H1 (cell line): Measurements from ENCODE around the gene VSIG2. TPM values are rescaled to one million over a fixed set of nuclear protein-coding genes. Genes with fewer than 3 reads are reported as not detected.

Experiments used
- CTCF ChIA-PET: fragments of 300-600 bp; sonication (Branson Sonifier 250); formaldehyde crosslinking; loops from one replicate; lab custom pipeline; 2021; ENCODE audit not compliant: partially characterized antibody; lab: Charles Lee
- POLR2A ChIA-PET: fragments of 300-600 bp; sonication (Branson Sonifier 250); formaldehyde crosslinking; loops from one replicate; lab custom pipeline; 2021; ENCODE audit warnings: inconsistent platforms; ENCODE audit not compliant: partially characterized antibody; lab: Charles Lee
- DNase-seq, 2 experiments: peaks; one replicate each; pipeline versions ENCODE4 v3.0.0 to v3.0.0-alpha.2; 2010 to 2022; ENCODE audit warnings: low spot score in 2 of 2, low read depth in 1 of 2, mixed read lengths in 1 of 2
- FAIRE-seq: peaks from 2 replicates; lab custom pipeline; 2011; peaks lifted over from hg19 to GRCh38; lab: Jason Lieb, UNC
- H2AFZ ChIP-seq: 2 replicates; pipeline ENCODE4 v1.8.1; 2012; ENCODE audit warnings: low read length, inconsistent platforms
- H2AK5ac ChIP-seq: 2 replicates; pipeline ENCODE4 v1.6.1; 2013; ENCODE audit warnings: low read depth, low read length
- H2BK120ac ChIP-seq: replicated peaks from 2 replicates; pipeline ENCODE3; 2013; ENCODE audit warnings: low read depth, low read length, inconsistent platforms
- H2BK12ac ChIP-seq: 2 replicates; pipeline ENCODE4 v1.6.1; 2013; ENCODE audit warnings: low read depth, low read length
- H2BK15ac ChIP-seq: 2 replicates; pipeline ENCODE4 v1.6.1; 2013; ENCODE audit warnings: low read length
- H2BK20ac ChIP-seq: 2 replicates; pipeline ENCODE4 v1.6.1; 2013; ENCODE audit warnings: low read length
- H2BK5ac ChIP-seq: 2 replicates; pipeline ENCODE4 v1.6.1; 2013; ENCODE audit warnings: low read depth, low read length
- H3K14ac ChIP-seq: 2 replicates; pipeline ENCODE4 v1.6.1; 2013; ENCODE audit warnings: inconsistent platforms; ENCODE audit not compliant: insufficient read length
- H3K18ac ChIP-seq: 2 replicates; pipeline ENCODE4 v1.6.1; 2013; ENCODE audit warnings: low read length; ENCODE audit errors: extremely low read depth
- H3K23ac ChIP-seq: 2 replicates; pipeline ENCODE4 v1.6.1; 2013; ENCODE audit warnings: inconsistent platforms; ENCODE audit not compliant: insufficient read length
- H3K23me2 ChIP-seq: 2 replicates; pipeline ENCODE4 v1.6.1; 2013; ENCODE audit warnings: low read depth, low read length
- H3K27ac ChIP-seq: 2 replicates; pipeline ENCODE4 v1.6.1; 2011; ENCODE audit warnings: low read depth, low read length, inconsistent platforms
- H3K27me3 ChIP-seq, 4 experiments: replicated peaks in 1 of 4; 1 replicate in 1 of 4; 2 replicates in 3 of 4; pipeline versions ENCODE4 v1.6.1 to v1.8.1; 2011 to 2013; ENCODE audit warnings: low read length in 3 of 4, mild to moderate bottlenecking in 3 of 4, inconsistent platforms in 2 of 4, mixed read lengths in 2 of 4, moderate library complexity in 1 of 4; ENCODE audit not compliant: control insufficient read depth in 3 of 4, insufficient read depth in 3 of 4; ENCODE audit errors: extremely low read depth in 1 of 4
- H3K36me3 ChIP-seq, 4 experiments: 2 replicates each; pipeline versions ENCODE4 v1.6.1 to v1.8.1; 2011 to 2013; ENCODE audit warnings: mild to moderate bottlenecking in 4 of 4, low read length in 3 of 4, moderate library complexity in 2 of 4, control low read depth in 1 of 4, inconsistent platforms in 1 of 4; ENCODE audit not compliant: insufficient read depth in 4 of 4, control insufficient read depth in 2 of 4
- H3K4ac ChIP-seq: replicated peaks from 2 replicates; pipeline ENCODE3; 2013; ENCODE audit warnings: low read length, low read depth, mixed read lengths, inconsistent platforms; ENCODE audit not compliant: insufficient read length
- H3K4me1 ChIP-seq, 4 experiments: replicated peaks in 1 of 4; 1 replicate in 1 of 4; 2 replicates in 3 of 4; pipeline versions ENCODE4 v1.6.1 to v1.8.1; 2011 to 2013; ENCODE audit warnings: low read length in 3 of 4, inconsistent platforms in 2 of 4, mixed read lengths in 1 of 4; ENCODE audit not compliant: insufficient read depth in 4 of 4, control insufficient read depth in 3 of 4
- H3K4me2 ChIP-seq, 2 experiments: 2 replicates each; pipeline versions ENCODE4 v1.6.1 to v1.8.1; 2011 to 2013; ENCODE audit warnings: low read depth in 2 of 2, low read length in 2 of 2, control low read depth in 1 of 2, inconsistent platforms in 1 of 2, mild to moderate bottlenecking in 1 of 2; ENCODE audit not compliant: insufficient read depth in 1 of 2
- H3K4me3 ChIP-seq, 4 experiments: fragments of 200-600, 300-600 bp in 1 of 4; sonication (generic), shearing (Covaris generic), sonication (Bioruptor Twin) in 1 of 4; 2 replicates each; pipeline versions ENCODE4 v1.5.1 to v1.8.1; 2011 to 2016; ENCODE audit warnings: low read length in 4 of 4, low read depth in 3 of 4, control low read depth in 2 of 4, inconsistent platforms in 2 of 4, mild to moderate bottlenecking in 2 of 4, mixed read lengths in 1 of 4, moderate library complexity in 1 of 4; ENCODE audit not compliant: insufficient read depth in 2 of 4; ENCODE audit errors: extremely low read depth in 1 of 4
- H3K56ac ChIP-seq: replicated peaks from 2 replicates; pipeline ENCODE3; 2013; ENCODE audit warnings: low read depth, mild to moderate bottlenecking, mixed read lengths, low read length, inconsistent platforms; ENCODE audit not compliant: insufficient read length
- H3K79me1 ChIP-seq: 2 replicates; pipeline ENCODE4 v1.6.1; 2013; ENCODE audit warnings: low read depth, low read length, control low read depth
- H3K79me2 ChIP-seq, 2 experiments: 2 replicates each; pipeline versions ENCODE4 v1.6.1 to v1.8.1; 2012 to 2013; ENCODE audit warnings: low read length in 2 of 2, mild to moderate bottlenecking in 2 of 2, inconsistent platforms in 1 of 2; ENCODE audit not compliant: insufficient read depth in 2 of 2, control insufficient read depth in 1 of 2
- H3K9ac ChIP-seq, 4 experiments: replicated peaks in 1 of 4; 1 replicate in 1 of 4; 2 replicates in 3 of 4; pipeline versions ENCODE4 v1.6.1 to v1.8.1; 2011 to 2013; ENCODE audit warnings: low read depth in 3 of 4, low read length in 3 of 4, control low read depth in 2 of 4, mild to moderate bottlenecking in 2 of 4, moderate library complexity in 2 of 4, inconsistent platforms in 1 of 4; ENCODE audit errors: extremely low read depth in 1 of 4
- H3K9me3 ChIP-seq, 2 experiments: 2 replicates each; pipeline versions ENCODE4 v1.6.1 to v1.8.1; 2012 to 2013; ENCODE audit warnings: mild to moderate bottlenecking in 2 of 2, moderate library complexity in 2 of 2, control low read depth in 1 of 2, inconsistent platforms in 1 of 2, low read depth in 1 of 2, low read length in 1 of 2, mixed read lengths in 1 of 2; ENCODE audit not compliant: insufficient read depth in 2 of 2
- H4K20me1 ChIP-seq, 2 experiments: replicated peaks in 1 of 2; 2 replicates each; pipeline versions ENCODE3 to v1.8.1; 2011 to 2013; ENCODE audit warnings: inconsistent platforms in 2 of 2, low read length in 2 of 2, mild to moderate bottlenecking in 1 of 2; ENCODE audit not compliant: insufficient read depth in 2 of 2, control insufficient read depth in 1 of 2
- H4K5ac ChIP-seq: 2 replicates; pipeline ENCODE4 v1.6.1; 2013; ENCODE audit warnings: low read length, low read depth, mixed read lengths, inconsistent platforms; ENCODE audit not compliant: insufficient read length
- H4K8ac ChIP-seq: 2 replicates; pipeline ENCODE4 v1.8.0; 2013; ENCODE audit warnings: mild to moderate bottlenecking, moderate library complexity, low read length, inconsistent platforms; ENCODE audit not compliant: insufficient read depth; ENCODE audit errors: extremely low read depth
- H4K91ac ChIP-seq: replicated peaks from 2 replicates; pipeline ENCODE3; 2013; ENCODE audit warnings: low read length, mixed read lengths, inconsistent platforms; ENCODE audit not compliant: insufficient read length
- BRCA1 ChIP-seq: IDR thresholded peaks from 2 replicates; pipeline ENCODE4 v1.6.1; 2012; ENCODE audit warnings: low read depth, low read length, improper control_type of control experiment
- CBX5 ChIP-seq: fragments of 300-800, 300-1000 bp; sonication (generic); IDR thresholded peaks from 2 replicates; pipeline ENCODE4 v1.7.1; 2016; ENCODE audit warnings: antibody characterized with exemption, low read length, low read depth
- CHD1 ChIP-seq: IDR thresholded peaks from 2 replicates; pipeline ENCODE4 v1.6.1; 2012; ENCODE audit warnings: low read depth, low read length, improper control_type of control experiment
- EGR1 ChIP-seq: IDR thresholded peaks from 2 replicates; pipeline ENCODE4 v1.6.1; 2011; ENCODE audit warnings: low read depth, low read length, borderline replicate concordance
- EZH2 ChIP-seq: fragments of 200-600 bp; sonication (generic); IDR thresholded peaks from 2 replicates; pipeline ENCODE4 v1.7.1; 2012; ENCODE audit warnings: low read depth, mild to moderate bottlenecking, moderate library complexity, low read length, inconsistent platforms; ENCODE audit not compliant: severe bottlenecking
- FOSL1 ChIP-seq: IDR thresholded peaks from 2 replicates; pipeline ENCODE4 v1.6.1; 2011; ENCODE audit warnings: mild to moderate bottlenecking, low read depth, low read length, moderate library complexity; ENCODE audit not compliant: insufficient read depth
- GTF2F1 ChIP-seq: IDR thresholded peaks from 2 replicates; pipeline ENCODE4 v1.6.1; 2012; ENCODE audit warnings: low read depth, low read length, improper control_type of control experiment, borderline replicate concordance
- JUND ChIP-seq: IDR thresholded peaks from 2 replicates; pipeline ENCODE4 v1.6.1; 2011; ENCODE audit warnings: mild to moderate bottlenecking, improper control_type of control experiment, low read length
- RXRA ChIP-seq: IDR thresholded peaks from 2 replicates; pipeline ENCODE4 v1.6.1; 2011; ENCODE audit warnings: low read depth, mild to moderate bottlenecking, low read length, moderate library complexity; ENCODE audit not compliant: insufficient read depth
- SIX5 ChIP-seq: IDR thresholded peaks from 2 replicates; pipeline ENCODE4 v1.6.1; 2011; ENCODE audit warnings: mild to moderate bottlenecking, low read depth, low read length
- SUZ12 ChIP-seq: fragments of 200-600 bp; sonication (generic); IDR thresholded peaks from 2 replicates; pipeline ENCODE4 v1.6.1; 2012; ENCODE audit warnings: mild to moderate bottlenecking, inconsistent platforms, low read length, moderate library complexity, mixed read lengths
- YY1 ChIP-seq: IDR thresholded peaks from 2 replicates; pipeline ENCODE4 v1.6.1; 2011; ENCODE audit warnings: low read depth, mild to moderate bottlenecking, low read length
- WGBS, 2 experiments: shearing (Covaris generic) in 1 of 2; methylation state at CpG; one replicate each; pipeline versions ENCODE4 v1.1.6 to v1.1.7; 2013 to 2015; ENCODE audit warnings: low lambda C conversion rate in 2 of 2, mixed read lengths in 2 of 2, inconsistent platforms in 1 of 2, low coverage in 1 of 2, missing lambda C conversion rate in 1 of 2; ENCODE audit not compliant: insufficient replicate concordance in 2 of 2, insufficient coverage in 1 of 2, insufficient read length in 1 of 2; ENCODE audit errors: extremely low coverage in 1 of 2, missing lambda C conversion rate in 1 of 2; 5-methylcytosine and 5-hydroxymethylcytosine counted together
- polyA plus RNA-seq, 7 experiments: library from polyadenylated mRNA; depleted of rRNA in 3 of 7; stranded (reverse) in 5 of 7; unstranded in 2 of 7; fragments of >200 nt in 5 of 7; fragments of 200-250 nt in 2 of 7; gene quantifications; 1 replicate in 5 of 7; 2 replicates in 1 of 7; 4 replicates in 1 of 7; pipeline versions ENCODE4 v1.2.1 to v1.2.3, GENCODE V29; 2011 to 2013; ENCODE audit warnings: missing spikeins in 2 of 7, mixed read lengths in 2 of 7
- total RNA-seq: library from RNA; stranded (reverse); fragmentation: NEBNext Ultra II Directional; extraction: Animal tissue kit (Norgen Biotek cat#: 25700); gene quantifications from 2 replicates; pipeline ENCODE4 v1.2.1, GENCODE V29; 2021

The VSIG2 gene
- total and polyA plus RNA-seq, 2 of the 8 experiments (the other 6 are each of a cell fraction or from before 2014, with no cell fraction given) = 0.18 TPM; not detected in 1

- ChIA-PET CTCF (interaction anchor here (1.0 to 1.3 kb wide), 6 partner anchors 22 to 77 kb away, joined by 3 to 6 read pairs (median 3); partner anchors contain the start of gene ESAM), POLR2A (interaction anchor here (0.8 kb wide), 1 partner anchor 22 kb away, joined by 3 read pairs; no protein-coding TSS in a partner anchor)
- no peak overlapping the region for H4K8ac ChIP-seq
- no peak overlapping the region for H2AK5ac ChIP-seq
- no peak overlapping the region for H3K4me3 ChIP-seq
- peaks cover 42 to 66% (median 62%) of the 10 kb centered on the region in 4 experiments for H3K27me3 ChIP-seq
- no peak overlapping the region for H3K27ac ChIP-seq
- no peak overlapping the region for H4K5ac ChIP-seq
- H2BK5ac ChIP-seq = no peak overlapping the region
- H2BK12ac ChIP-seq = no peak overlapping the region
- no peak overlapping the region for H3K23ac ChIP-seq
- H3K9me3 ChIP-seq = no peaks in the 10 kb centered on the region
- H3K4ac ChIP-seq = no peak overlapping the region
- TF ChIP-seq CHD1 (no peak), EZH2 (no peak), RXRA (no peak), SIX5 (no peak), SUZ12 (no peak), GTF2F1 (no peak), JUND (no peak), YY1 (no peak), FOSL1 (no peak), CBX5 (no peak), EGR1 (no peak), BRCA1 (no peak)
- TF ChIP-seq, all 59 proteins: peak for 0
- Histone ChIP-seq H3K56ac (no peak overlapping the region), H3K4me1 (peaks cover 0 to 5% (median 3%) of the 10 kb centered on the region in 4 experiments; a peak in 5 of 7 replicates), H3K23me2 (peaks cover 8% of the 10 kb centered on the region), H2AFZ (no peak overlapping the region), H4K91ac (no peak overlapping the region), H2BK120ac (no peak overlapping the region), H3K14ac (no peak overlapping the region), H3K9ac (no peak overlapping the region), H2BK20ac (no peak overlapping the region), H4K20me1 (no peaks in the 10 kb centered on the region), H3K18ac (no peak overlapping the region), H3K79me1 (no peaks in the 10 kb centered on the region), H3K36me3 (no peaks in the 10 kb centered on the region), H3K4me2 (no peak overlapping the region), H2BK15ac (no peak overlapping the region), H3K79me2 (no peaks in the 10 kb centered on the region)
- DNase-seq (no peak), FAIRE-seq (no peak)
- 56% methylated on average over 3 of the region's 3 CpGs; no CpG with 5 or more reads in 1 of the 2 experiments for WGBS, 2 experiments
Observed at GRCh38 chr11:124716591-124716990, 35.5 kb downstream of the VSIG2 start.
